GM23338 (cell line): ENCODE results near the gene JDP2. TPM values are rescaled to one million over a fixed set of nuclear protein-coding genes. Genes with fewer than 3 reads are reported as not detected.

Source experiments
- ATAC-seq: fragments of 200-7000 bp; cut with Tn5 transposase; 3 replicates; pipeline ENCODE4 v1.9.1; 2020
- DNase-seq: peaks from one replicate; pipeline ENCODE4 v3.0.0-alpha.2; 2015; ENCODE audit warnings: low spot score
- H2AFZ ChIP-seq: fragments of 200-600 bp; sonication (generic); 2 replicates; pipeline ENCODE4 v1.8.0; 2016; ENCODE audit warnings: antibody characterized with exemption, mild to moderate bottlenecking, moderate library complexity
- H3F3A ChIP-seq: fragments of 200-600 bp; sonication (generic); replicated peaks from 2 replicates; pipeline ENCODE4 v1.8.0; 2017; ENCODE audit warnings: antibody characterized with exemption, mixed run types, low read depth
- H3K27ac ChIP-seq: fragments of 200-600 bp; sonication (generic); 2 replicates; pipeline ENCODE4 v1.6.1; 2016; ENCODE audit warnings: low read depth
- H3K27me3 ChIP-seq: fragments of 200-600 bp; sonication (generic); 2 replicates; pipeline ENCODE4 v1.8.0; 2016; ENCODE audit warnings: mild to moderate bottlenecking, mixed run types, moderate library complexity; ENCODE audit not compliant: insufficient read depth
- H3K36me3 ChIP-seq: fragments of 200-600 bp; sonication (generic); 2 replicates; pipeline ENCODE4 v1.8.0; 2016; ENCODE audit warnings: mild to moderate bottlenecking; ENCODE audit not compliant: insufficient read depth
- H3K4me1 ChIP-seq: fragments of 200-600 bp; sonication (generic); 2 replicates; pipeline ENCODE4 v1.8.0; 2016; ENCODE audit warnings: mild to moderate bottlenecking, moderate library complexity; ENCODE audit not compliant: insufficient read depth
- H3K4me2 ChIP-seq: fragments of 200-600 bp; sonication (generic); 2 replicates; pipeline ENCODE4 v1.7.1; 2017; ENCODE audit warnings: mixed run types
- H3K4me3 ChIP-seq: fragments of 200-600 bp; sonication (generic); 2 replicates; pipeline ENCODE4 v1.6.1; 2016; ENCODE audit warnings: mixed run types
- H3K79me2 ChIP-seq: fragments of 200-600 bp; sonication (generic); replicated peaks from 2 replicates; pipeline ENCODE4 v1.8.0; 2017; ENCODE audit warnings: mild to moderate bottlenecking; ENCODE audit not compliant: insufficient read depth
- H3K9me2 ChIP-seq: fragments of 200-600 bp; sonication (generic); 2 replicates; pipeline ENCODE4 v1.8.0; 2017; ENCODE audit not compliant: insufficient read depth
- H4K20me1 ChIP-seq: fragments of 200-600 bp; sonication (generic); replicated peaks from 2 replicates; pipeline ENCODE4 v1.8.0; 2017; ENCODE audit warnings: mild to moderate bottlenecking; ENCODE audit not compliant: insufficient read depth
- H3K27ac Mint-ChIP-seq: 2 replicates; pipeline ENCODE4 v1.8.0; 2020; ENCODE audit warnings: inconsistent platforms, mild to moderate bottlenecking, moderate library complexity, mixed read lengths
- H3K27me3 Mint-ChIP-seq: 3 replicates; pipeline ENCODE4 v1.8.0; 2022; ENCODE audit warnings: low read depth, mild to moderate bottlenecking, moderate library complexity, mixed read lengths, inconsistent platforms; ENCODE audit not compliant: insufficient read depth, poor library complexity
- H3K36me3 Mint-ChIP-seq: 3 replicates; pipeline ENCODE4 v1.8.0; 2021; ENCODE audit warnings: low read depth, mild to moderate bottlenecking, inconsistent platforms, moderate library complexity, mixed read lengths
- H3K4me1 Mint-ChIP-seq: 3 replicates; pipeline ENCODE4 v1.8.0; 2020; ENCODE audit warnings: mild to moderate bottlenecking, inconsistent platforms, mixed read lengths
- H3K4me3 Mint-ChIP-seq: 3 replicates; pipeline ENCODE4 v1.8.0; 2021; ENCODE audit warnings: moderate library complexity, mild to moderate bottlenecking, inconsistent platforms, mixed read lengths
- H3K9me3 Mint-ChIP-seq: 3 replicates; pipeline ENCODE4 v1.8.0; 2020; ENCODE audit warnings: moderate library complexity, mild to moderate bottlenecking, inconsistent platforms, mixed read lengths
- CREB1 ChIP-seq: fragments of 250-450 bp; sonication (Bioruptor Pico); IDR thresholded peaks from 2 replicates; pipeline ENCODE4 v1.5.0; 2020; ENCODE audit warnings: low read depth, mild to moderate bottlenecking, moderate library complexity
- CTCF ChIP-seq, 2 experiments: fragments of 200-600 bp in 1 of 2; sonication (generic) in 1 of 2; conservative IDR thresholded peaks; 2 replicates each; pipeline versions ENCODE4 v1.5.1 to v1.6.1; 2016 to 2017; ENCODE audit warnings: antibody characterized with exemption in 2 of 2, low read depth in 2 of 2, mild to moderate bottlenecking in 2 of 2, moderate library complexity in 1 of 2
- ETS1 ChIP-seq: IDR thresholded peaks from 2 replicates; pipeline ENCODE4 v1.6.1; 2016; ENCODE audit warnings: antibody characterized with exemption
- EZH2 ChIP-seq: fragments of 200-600 bp; sonication (generic); IDR thresholded peaks from one replicate; pipeline ENCODE4 v1.8.0; 2017; ENCODE audit warnings: antibody characterized with exemption, mild to moderate bottlenecking, low read depth; ENCODE audit not compliant: unreplicated experiment
- EZH2phosphoT487 ChIP-seq: fragments of 200-600 bp; sonication (generic); IDR thresholded peaks from one replicate; pipeline ENCODE4 v1.8.1; 2018; ENCODE audit warnings: antibody characterized with exemption; ENCODE audit not compliant: unreplicated experiment
- JUNB ChIP-seq: IDR thresholded peaks from one replicate; pipeline ENCODE4 v1.6.1; 2016; ENCODE audit warnings: antibody characterized with exemption; ENCODE audit not compliant: unreplicated experiment
- NANOG ChIP-seq: IDR thresholded peaks from 2 replicates; pipeline ENCODE4 v1.6.1; 2016; ENCODE audit warnings: antibody characterized with exemption, borderline replicate concordance
- POLR2AphosphoS5 ChIP-seq: IDR thresholded peaks from 2 replicates; pipeline ENCODE4 v1.6.1; 2016; ENCODE audit warnings: antibody characterized with exemption, low read depth
- STAT1 ChIP-seq: IDR thresholded peaks from one replicate; pipeline ENCODE4 v1.6.1; 2016; ENCODE audit warnings: antibody characterized with exemption; ENCODE audit not compliant: unreplicated experiment
- ZNF114 ChIP-seq: fragments of 250-450 bp; sonication (Bioruptor Pico); IDR thresholded peaks from 2 replicates; pipeline ENCODE4 v1.5.0; 2020; ENCODE audit warnings: mild to moderate bottlenecking, moderate library complexity
- ZNF331 ChIP-seq: fragments of 250-450 bp; sonication (Bioruptor Pico); IDR thresholded peaks from 2 replicates; pipeline ENCODE4 v1.5.0; 2020; ENCODE audit warnings: low read depth, mild to moderate bottlenecking, moderate library complexity
- ZNF462 ChIP-seq: fragments of 250-450 bp; sonication (Bioruptor Pico); IDR thresholded peaks from 2 replicates; pipeline ENCODE4 v1.5.0; 2020; ENCODE audit warnings: mild to moderate bottlenecking, moderate library complexity
- polyA plus RNA-seq: library from polyadenylated mRNA; unstranded; fragments of >200 nt; fragmentation: Nextera tagmentation; extraction: Ambion mirVana; gene quantifications from 2 replicates; pipeline ENCODE4 v1.2.1, GENCODE V29; 2016
- total RNA-seq: library from RNA; depleted of rRNA; stranded (reverse); fragments of >200 nt; shearing (Covaris generic); gene quantifications from 2 replicates; pipeline ENCODE4 v1.2.3, GENCODE V29; 2014

Gene JDP2
- total and polyA plus RNA-seq, 2 experiments from 2014 or later, result 12.5 to 38.9 TPM

- no peak for TF ChIP-seq EZH2
- TF ChIP-seq ETS1, result no peak
- no peak for TF ChIP-seq STAT1
- TF ChIP-seq POLR2AphosphoS5, result no peak
- no peak for TF ChIP-seq JUNB
- TF ChIP-seq CREB1, result no peak
These were observed 82.7 kb downstream of the JDP2 start (continued) for GRCh38 chr14:75510547-75510946.

GRCh38 chr14:75511201-75511600, 83.4 kb downstream of the JDP2 start:
- Histone ChIP-seq H2AFZ (no peak overlapping the region), H3K36me3 (no peaks in the 10 kb centered on the region), H3K4me2 (no peak overlapping the region), H3F3A (0 out of 2 replicates have a peak, but pooled peaks cover 3% of the 10 kb centered on the region), H3K27ac (no peak overlapping the region), H4K20me1 (no peaks in the 10 kb centered on the region), H3K4me1 (peaks cover 11% of the 10 kb centered on the region), H3K4me3 (no peak overlapping the region), H3K27me3 (no peaks in the 10 kb centered on the region), H3K79me2 (no peaks in the 10 kb centered on the region), H3K9me2 (no peaks in the 10 kb centered on the region)
- DNase-seq (no peak), ATAC-seq (no peak)
- Mint-ChIP-seq H3K36me3 (no peaks in the 10 kb centered on the region), H3K27me3 (no peaks in the 10 kb centered on the region), H3K27ac (no peak overlapping the region), H3K9me3 (peaks cover 7% of the 10 kb centered on the region), H3K4me1 (peaks cover 9% of the 10 kb centered on the region; the same call in 2 of the 3 replicates), H3K4me3 (no peak overlapping the region)
- no peak for TF ChIP-seq CREB1
- TF ChIP-seq ZNF114 (CRISPR knock-in tag), result no peak
- no peak for TF ChIP-seq STAT1
- TF ChIP-seq CTCF (conservative IDR thresholded peaks at IDR 0.05; ENCODE audit: low read depth in 2 of 2), result no peak
- TF ChIP-seq EZH2, result no peak
- TF ChIP-seq ZNF462, result no peak
- TF ChIP-seq JUNB, result no peak
- no peak for TF ChIP-seq POLR2AphosphoS5
- no peak for TF ChIP-seq EZH2phosphoT487
- no peak for TF ChIP-seq ZNF331 (CRISPR knock-in tag)
- TF ChIP-seq NANOG, result no peak
- TF ChIP-seq ETS1, result no peak
